Thyroid gland (tissue), 4 donors: ENCODE data around the gene FGF8.

Source experiments
- POLR2A ChIP-seq, 2 donors: fragments of 450-650 bp; IDR thresholded peaks; one replicate each; pipeline ENCODE4 v1.6.1; 2017; ENCODE audit warnings: antibody characterized with exemption in 2 of 2, mild to moderate bottlenecking in 2 of 2, moderate library complexity in 1 of 2
- TF ChIP-seq, protein P1 (sequence below), 6 experiments: fragments of 200-600 bp in 3 of 6; fragments of 450-650 bp in 3 of 6; sonication (generic) in 3 of 6; IDR thresholded peaks; one replicate each; pipeline ENCODE4 v1.5.1; 2016 to 2019; ENCODE audit warnings: antibody characterized with exemption in 6 of 6, mild to moderate bottlenecking in 2 of 6, inconsistent platforms in 1 of 6, moderate library complexity in 1 of 6

GRCh38 chr10:101816913-101817336 is 41.0 kb upstream of the FGF8 start:
- TF ChIP-seq POLR2A (IDR thresholded peaks at IDR 0.05) = no peak
- TF ChIP-seq, protein P1, sequence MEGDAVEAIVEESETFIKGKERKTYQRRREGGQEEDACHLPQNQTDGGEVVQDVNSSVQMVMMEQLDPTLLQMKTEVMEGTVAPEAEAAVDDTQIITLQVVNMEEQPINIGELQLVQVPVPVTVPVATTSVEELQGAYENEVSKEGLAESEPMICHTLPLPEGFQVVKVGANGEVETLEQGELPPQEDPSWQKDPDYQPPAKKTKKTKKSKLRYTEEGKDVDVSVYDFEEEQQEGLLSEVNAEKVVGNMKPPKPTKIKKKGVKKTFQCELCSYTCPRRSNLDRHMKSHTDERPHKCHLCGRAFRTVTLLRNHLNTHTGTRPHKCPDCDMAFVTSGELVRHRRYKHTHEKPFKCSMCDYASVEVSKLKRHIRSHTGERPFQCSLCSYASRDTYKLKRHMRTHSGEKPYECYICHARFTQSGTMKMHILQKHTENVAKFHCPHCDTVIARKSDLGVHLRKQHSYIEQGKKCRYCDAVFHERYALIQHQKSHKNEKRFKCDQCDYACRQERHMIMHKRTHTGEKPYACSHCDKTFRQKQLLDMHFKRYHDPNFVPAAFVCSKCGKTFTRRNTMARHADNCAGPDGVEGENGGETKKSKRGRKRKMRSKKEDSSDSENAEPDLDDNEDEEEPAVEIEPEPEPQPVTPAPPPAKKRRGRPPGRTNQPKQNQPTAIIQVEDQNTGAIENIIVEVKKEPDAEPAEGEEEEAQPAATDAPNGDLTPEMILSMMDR (IDR thresholded peaks at IDR 0.05) = no peak
